ENCODE measurements around the gene TRABD2A.

The TRABD2A gene

GRCh38 chr2:84782717-84783442 is 98.0 kb downstream of the TRABD2A start:
- TF ChIP-seq CTCF (IDR thresholded peaks at IDR 0.05), result no peak

GRCh38 chr2:84781942-84782716 is 98.8 kb downstream of the TRABD2A start:
- no peak for TF ChIP-seq CTCF (IDR thresholded peaks at IDR 0.05)

GRCh38 chr2:84779781-84780180 is 101.1 kb downstream of the TRABD2A start:
- TF ChIP-seq CTCF (IDR thresholded peaks at IDR 0.05), result no peak

- TF ChIP-seq CTCF (IDR thresholded peaks at IDR 0.05), result no peak
Observed at GRCh38 chr2:84778911-84779690, 101.8 kb downstream of the TRABD2A start.

- TF ChIP-seq CTCF (IDR thresholded peaks at IDR 0.05), result no peak
Observed at GRCh38 chr2:84776011-84776410, 104.9 kb downstream of the TRABD2A start.
